ENCODE measurements around the gene OCEL1.

OCEL1 gene

DNA sequence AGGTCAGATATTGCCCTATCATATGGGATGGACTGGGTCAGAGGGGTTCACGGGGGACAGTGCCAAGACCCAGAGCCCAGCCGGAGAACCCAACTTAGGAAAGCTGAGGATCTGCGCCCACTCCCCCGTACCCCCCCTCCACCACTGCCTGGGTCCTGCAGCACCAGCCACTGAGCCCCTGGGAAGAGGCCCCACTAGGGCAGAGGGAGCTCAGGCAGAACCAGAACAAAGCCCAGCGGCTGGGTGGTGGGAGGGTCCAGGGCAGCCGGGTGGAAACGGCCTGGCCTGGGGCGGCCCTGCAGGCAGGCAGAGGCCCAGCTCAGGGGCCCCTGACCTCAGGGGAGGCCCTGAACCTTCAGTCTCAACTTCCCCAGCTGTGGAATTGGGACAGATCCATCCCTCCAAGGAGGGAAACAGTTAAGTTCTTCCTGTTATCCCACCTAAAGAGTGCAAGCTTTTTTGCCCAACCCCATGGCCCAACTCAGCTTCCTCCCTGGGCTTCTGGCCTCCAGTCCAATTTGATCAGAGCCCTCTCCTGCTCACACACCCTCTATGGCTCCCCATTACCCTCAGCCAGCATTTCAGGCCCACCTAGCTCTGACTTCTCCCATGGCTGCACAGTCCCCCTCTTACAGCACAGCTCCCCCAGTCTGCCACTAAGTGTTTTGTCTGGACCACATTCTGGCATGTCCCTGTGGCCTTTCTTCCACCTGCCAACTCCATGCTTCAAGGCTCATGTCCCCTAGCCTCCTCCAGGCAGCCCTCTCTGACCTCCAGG is 16.6 kb downstream of the OCEL1 start:
- DNase-seq: no peak

DNA sequence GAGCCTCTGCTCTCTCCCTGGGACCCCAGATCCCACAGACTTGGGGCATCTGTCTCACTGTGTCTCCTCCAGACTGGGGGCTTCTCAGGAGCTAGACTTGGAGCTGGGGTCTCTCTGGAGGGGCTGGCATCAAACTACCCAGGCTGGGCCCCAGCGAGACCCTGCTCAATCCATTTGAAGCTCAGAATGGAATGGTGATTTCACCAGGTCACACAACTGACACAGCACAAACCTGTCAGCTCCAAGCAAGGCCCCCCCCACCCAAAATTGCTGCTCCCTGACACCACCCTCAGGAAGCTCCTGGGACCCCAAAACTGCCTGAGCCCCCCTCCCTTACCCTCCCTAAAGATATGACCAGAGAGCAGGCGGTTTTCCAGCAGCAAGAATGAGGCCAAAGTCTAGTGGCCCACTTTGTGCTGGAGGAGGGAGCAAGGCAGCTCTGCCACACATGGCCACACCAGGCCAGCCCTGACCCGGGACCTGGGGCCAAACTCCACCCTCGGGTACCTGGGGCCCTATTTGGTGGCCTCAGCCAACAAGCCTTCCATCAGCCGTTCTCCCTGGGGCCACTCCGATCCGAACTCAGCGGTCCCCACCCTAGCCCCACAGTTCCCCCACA is 17.3 kb downstream of the OCEL1 start:
- DNase-seq: no peak

DNA sequence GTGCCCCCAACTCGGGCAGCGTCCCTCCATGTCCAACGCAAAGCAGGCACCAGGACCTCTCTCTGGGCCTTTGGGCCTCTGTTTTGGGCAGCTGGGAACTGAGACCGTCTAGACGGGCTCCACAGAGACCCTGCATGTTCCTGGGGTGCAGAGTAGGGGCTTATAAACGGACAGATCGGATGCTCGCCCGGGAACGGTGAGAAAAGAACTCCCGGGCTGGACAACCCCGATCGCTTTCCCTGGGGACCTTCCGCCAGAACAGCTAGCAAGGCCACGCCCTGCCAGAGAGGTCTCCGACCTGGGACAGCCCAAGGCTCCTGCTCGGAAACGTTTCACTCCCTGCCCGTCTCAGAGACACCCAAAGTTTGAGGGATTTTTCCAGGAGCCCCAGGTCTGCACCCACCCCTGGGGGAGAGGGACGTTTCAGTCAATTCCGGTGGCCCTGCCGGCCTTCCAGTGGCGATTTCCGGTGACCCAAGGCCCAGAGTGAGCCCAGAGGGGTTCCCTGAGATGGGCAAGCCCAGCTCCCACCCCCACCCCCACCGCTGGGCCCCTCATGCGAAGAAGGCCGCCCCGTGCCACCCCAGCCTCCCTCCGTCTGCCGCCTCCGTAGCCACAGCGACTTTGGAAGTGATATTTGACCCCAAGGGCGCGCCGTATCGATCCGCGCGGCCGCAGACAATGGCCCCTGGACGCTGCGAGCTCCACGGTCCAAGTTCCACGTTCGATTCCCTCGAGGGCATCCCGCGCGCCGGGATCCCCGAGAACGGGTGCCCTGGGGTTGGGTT is 18.0 kb downstream of the OCEL1 start:
- DNase-seq: no peak

DNA sequence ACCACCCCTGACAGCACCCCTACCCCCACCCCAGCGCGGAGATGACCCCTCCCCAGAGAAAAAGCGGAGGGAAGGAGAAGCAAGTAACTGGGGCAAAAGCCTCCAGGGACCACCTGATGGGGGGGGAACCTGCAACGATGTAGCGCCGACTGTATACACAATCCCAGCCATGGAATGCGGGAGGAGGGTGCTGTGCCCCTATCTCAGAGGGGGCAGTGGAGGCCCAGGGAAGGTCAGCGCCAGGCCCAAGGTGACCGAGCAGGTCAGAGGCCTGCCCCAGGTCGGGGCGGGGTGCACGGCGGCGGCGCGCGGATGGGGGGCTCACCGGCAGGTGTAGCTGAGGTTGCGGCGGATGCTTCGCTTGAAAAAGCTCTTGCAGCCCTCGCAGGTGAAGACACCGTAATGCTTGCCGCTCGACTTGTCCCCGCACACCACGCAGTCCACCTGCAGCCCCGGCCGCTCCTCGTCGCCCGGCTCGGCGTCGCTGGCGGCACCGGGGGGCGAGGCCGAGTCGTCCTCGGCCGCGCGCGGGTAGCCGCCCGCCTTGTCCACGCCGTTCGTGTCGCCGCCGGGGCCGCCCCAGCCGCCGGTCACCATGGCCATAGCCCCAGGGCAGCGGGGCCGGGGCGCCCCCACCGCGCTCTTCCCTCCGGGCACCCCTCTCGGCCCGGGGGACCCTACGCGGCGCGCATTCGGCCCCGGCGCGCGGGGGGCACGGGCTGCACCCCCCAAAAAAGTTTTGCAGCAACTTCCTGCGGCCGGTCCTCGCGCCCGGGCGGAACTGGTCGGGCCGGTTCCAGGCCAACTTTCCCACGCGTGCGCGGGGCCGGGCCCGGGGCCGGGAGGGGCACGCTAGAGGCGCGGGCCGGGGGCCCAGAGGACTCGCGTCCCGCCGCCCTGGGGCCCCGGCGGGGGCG is 18.9 kb downstream of the OCEL1 start:
- DNase-seq: no peak

DNA sequence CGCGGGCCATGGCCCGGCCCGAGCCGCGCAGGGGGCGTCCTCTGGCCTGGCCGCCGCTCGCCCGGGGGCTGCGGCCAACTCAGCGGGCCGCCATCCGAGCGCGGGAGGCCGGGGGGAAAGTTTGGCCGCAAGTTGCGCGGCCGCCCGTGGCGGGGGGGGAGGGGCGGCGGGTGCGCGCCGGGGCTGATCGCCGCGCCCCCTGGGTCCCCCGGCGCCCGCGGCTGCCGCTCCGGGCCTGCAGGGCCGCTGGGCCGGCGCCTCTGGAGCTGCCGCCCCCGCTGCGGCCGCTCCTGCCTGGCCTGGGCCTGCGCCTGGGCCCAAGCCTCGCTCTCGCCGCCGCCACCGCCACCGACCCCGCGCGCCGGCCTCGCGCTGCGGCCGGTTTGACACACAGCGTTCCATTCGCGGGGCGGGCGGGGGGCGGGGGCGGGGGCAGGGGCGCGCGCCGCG is 19.5 kb downstream of the OCEL1 start, which contains the start of gene NR2F6:
TSS of gene NR2F6 (minus strand) at position 385 of the 450 bp plus-strand sequence. CDS start 699 bp downstream, outside the sequence.
- no peak for DNase-seq

DNA sequence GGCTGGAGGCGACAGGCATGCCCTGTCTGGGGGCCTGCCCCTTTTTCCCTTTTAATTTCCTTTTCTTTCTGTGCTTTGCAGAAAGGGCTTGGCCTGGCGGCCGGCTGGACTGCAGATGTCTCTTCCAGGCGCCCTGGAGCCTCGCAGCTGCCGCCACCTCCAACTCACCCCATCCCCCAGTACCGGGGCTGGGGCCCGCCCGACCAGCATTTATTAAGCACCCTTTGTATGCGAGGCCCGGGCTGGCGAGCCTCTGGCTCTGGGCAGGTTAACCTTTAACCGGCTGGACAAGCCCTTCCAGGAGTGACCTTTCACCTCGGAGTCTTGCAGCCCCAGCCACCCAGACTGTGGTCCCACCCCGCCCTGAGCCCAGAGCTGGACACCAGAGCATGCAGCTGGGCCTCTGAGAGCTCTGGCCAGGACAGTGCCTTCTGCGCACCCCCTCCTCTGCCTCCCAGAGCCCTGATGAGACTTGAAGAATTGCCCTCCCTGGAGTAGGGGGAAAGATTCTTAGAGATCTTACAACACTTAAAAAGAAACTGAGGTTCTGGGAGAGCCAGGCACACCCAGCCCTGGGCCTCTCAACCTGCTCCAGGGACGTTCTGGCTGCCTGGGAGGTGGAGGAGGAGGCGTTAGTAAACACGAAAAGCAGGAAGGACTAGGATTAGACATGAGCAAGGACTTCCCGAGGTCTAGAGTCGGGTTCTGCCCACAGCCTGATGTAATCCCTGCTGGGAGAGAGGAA is 20.8 kb downstream of the OCEL1 start:
- no peak for DNase-seq

DNA sequence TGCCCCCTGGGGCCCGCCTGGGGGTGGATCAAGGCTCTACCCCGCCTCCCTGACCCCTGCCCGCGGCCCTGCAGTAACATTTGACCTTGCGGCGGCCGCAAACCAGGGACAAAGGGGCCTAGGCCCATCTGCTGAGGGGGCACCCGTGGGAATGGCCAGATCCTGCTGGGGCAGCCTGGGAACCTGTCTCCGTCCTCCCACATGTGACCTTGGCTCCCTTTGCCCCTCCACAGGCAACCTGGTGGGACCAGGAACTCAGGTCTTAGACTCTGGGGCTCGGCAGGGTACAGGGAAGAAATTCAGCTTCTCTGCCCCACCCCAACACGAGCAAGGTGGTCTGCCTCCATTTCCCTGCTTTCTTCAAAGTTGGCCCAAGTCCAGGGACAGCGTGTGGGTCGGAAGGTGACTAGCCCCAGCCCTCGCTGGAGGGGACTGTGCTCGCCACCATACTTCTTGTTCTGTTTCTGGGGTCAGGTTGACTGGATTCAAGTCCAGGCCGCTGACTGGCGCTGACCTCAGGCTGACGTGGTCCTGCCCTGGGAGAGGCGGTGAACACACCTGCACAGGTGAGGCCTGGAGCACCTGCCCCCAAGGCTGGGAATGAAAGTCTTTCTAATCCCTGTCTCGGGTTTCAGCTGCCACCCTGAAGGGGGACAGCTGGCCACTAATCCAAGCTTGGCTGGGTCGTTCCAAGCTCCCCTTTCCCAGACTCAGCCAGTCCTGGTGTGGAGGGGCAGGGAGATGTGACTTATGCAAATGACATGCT is 22.2 kb downstream of the OCEL1 start:
- DNase-seq: no peak

DNA sequence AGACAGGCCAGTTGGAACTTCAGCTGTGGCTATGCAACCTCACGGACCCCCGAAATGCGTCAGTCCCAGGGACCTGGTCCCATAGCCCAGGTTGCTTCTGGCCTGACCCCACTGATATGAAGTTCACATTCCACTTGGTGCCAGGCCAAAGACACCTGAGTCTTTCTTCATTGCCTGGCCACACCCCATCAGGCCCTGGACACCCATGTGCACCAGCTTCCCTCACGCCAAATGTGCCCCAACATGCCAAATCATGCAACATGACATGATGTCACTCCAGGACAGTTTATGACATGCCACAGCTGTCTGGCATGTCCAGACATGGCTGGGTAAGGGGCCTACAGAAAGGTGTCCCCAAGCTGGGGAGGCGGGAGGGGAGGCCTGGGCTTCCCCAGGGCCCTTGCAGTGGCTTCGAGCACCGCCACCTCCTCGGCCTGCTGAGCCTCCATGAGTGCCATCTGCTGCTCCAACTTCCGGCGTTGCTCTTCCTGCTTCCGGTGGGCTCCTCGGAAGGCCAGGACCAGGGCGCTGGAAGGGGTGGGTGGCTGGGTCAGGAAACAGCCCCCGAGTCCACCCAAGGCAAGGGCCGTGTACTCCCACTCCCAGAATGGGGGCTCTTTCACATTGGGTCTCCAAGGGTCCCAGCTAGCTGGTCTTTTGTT is 24.0 kb downstream of the OCEL1 start:
- DNase-seq: no peak

DNA sequence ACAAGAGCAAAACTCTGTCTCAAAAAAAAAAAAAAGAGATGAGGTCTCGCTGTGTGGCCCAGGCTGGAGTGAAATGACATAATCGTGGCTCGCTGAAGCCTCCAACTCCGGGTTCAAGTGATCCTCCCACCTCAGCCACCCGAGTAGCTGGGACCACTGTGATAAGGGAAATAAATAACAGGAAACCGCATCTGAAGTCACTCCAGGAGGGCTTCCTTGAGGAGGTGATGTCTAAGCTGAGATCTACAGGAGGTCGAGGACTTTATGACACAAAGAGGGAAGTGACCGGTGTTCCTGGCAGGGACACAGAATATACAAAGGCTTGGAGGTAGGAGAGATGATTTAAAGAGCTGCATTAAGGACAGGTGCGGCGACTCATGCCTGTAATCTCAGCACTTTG is 28.6 kb downstream of the OCEL1 start:
- no peak for DNase-seq

DNA sequence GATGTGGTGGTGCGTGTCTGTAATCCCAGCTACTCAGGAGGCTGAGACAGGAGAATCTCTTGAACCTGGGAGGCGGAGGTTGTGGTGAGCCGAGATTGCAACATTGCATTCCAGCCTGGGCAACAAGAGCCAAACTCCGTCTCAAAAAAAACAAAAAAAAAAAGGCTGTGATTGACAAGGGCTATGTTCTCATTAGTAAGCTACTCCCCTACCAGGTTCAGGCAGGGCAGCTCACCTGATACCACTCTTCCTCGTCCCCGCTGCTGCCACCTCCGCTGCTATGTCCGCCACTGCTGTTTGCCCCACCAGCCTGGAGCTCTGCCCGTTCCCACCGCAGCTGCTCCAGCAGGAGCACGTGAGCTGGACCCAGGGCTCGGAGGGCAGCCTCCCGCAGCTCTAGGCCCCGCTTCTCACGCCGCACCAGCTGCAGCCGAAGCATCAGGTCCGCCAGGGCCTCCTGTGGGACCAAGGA is 29.2 kb downstream of the OCEL1 start:
- no peak for DNase-seq

DNA sequence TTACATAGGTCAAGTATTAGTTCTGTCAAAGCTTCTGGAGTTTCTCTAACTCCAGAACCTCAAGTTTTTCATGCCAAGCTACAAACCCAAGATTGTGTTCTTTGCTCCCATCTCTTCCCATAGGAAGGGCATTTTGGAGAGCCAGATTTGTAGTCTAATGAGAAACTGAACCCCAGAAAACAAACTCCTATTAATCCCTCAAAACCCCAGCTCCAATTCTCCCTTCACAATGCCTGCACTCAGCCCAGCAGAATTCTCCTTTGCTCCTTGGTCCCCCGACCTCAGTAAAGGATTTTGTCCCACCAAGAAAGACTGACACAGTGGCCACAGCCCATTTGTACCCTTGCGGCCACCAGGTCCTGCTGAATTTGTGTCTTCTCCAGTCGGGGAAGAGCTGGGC is 30.1 kb downstream of the OCEL1 start:
- DNase-seq: no peak

DNA sequence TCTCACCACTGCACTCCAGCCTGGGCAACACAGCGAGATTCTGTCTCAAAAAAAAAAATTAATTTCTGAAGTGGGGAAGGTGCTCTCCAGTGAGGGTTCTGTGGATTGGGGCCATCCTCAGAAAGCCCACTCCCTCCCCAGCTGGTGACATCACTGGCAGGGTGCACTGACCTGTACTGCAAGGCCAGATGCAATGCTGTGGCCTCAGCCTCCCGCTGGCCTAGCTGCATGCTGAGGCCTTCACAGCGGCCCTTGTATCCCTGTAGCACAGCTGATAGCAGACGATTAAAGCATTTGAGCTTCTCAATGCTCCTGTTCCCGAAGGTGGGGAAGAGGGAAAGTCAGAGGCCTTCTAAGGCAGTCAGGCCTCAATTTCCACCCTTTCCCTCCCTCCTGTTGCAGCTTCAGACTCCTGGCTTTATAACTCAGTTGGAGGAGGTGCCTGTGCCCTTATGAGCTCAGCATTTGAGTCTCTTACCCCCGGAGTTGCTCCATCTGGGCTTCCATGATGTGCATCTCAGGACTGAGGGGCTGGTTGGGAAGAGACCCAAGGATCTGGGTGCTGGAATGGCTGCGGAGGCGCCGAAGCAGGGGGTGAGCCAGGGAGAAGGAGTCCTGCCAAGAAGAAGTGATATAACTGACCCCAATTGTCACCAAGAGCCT is 33.2 kb downstream of the OCEL1 start:
- DNase-seq: no peak

DNA sequence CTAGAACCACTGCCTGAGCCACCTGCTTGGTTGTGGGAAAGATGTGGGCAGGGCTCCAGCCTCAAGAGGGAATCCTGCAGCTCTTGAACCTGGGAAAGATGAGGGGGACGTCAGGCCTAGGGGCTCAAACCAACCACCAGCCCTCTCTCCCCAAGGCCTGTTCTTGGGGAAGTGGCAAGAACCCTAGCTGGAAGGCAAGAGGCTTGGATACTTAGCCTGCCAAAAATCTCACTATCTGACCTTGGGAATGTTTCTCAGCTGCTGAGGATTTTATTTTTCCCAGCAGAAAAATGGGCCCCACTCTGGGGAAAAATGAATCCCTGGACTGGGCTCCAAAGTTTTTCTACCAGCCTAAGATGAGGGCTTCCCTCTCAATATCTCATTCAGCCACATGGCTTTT is 33.9 kb downstream of the OCEL1 start:
- no peak for DNase-seq

DNA sequence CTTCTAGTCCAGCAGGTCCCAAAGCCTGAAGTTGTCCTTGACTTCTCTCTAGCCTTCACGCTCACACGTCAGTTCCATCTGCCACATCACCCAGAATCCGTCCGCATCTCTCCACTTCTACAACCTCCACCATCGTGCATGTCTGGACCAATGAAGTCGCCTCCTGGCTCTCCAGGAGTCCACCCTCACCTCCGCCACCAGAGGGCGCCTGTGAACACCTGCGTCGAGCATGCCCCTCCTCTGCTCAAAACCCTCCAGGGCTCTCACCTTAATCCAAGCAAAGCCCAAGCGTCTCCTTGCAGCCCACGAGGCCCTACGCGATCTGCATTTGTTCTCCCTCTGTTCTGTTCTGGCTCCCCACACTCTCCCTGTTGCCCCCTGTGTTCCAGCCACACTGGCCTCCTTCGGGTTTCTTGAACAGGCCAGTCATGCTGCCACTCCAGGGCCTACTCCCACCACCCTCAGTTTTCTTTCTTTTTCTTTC is 34.9 kb downstream of the OCEL1 start:
- DNase-seq: peak; percentile 88

DNA sequence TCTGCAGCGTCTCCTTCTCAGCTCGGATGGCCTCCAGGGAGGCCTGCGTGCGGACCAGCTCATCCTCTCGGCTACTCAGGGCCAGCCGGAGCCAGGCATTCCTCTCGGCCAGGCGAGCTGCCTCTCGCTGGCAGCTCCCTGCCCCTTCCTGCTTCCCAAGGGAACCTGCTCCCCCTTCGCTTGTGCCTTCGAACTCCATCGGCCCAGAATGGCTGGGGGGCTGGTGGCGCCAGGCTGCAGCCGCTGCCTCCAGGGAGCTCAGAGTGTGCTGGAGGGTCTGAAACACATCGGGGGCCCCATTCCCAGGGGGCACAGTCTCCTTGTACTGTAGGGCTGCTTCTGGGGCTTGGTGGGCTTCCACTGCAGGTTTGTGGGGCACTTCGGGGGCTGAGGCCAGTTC is 36.5 kb downstream of the OCEL1 start:
- DNase-seq: no peak

DNA sequence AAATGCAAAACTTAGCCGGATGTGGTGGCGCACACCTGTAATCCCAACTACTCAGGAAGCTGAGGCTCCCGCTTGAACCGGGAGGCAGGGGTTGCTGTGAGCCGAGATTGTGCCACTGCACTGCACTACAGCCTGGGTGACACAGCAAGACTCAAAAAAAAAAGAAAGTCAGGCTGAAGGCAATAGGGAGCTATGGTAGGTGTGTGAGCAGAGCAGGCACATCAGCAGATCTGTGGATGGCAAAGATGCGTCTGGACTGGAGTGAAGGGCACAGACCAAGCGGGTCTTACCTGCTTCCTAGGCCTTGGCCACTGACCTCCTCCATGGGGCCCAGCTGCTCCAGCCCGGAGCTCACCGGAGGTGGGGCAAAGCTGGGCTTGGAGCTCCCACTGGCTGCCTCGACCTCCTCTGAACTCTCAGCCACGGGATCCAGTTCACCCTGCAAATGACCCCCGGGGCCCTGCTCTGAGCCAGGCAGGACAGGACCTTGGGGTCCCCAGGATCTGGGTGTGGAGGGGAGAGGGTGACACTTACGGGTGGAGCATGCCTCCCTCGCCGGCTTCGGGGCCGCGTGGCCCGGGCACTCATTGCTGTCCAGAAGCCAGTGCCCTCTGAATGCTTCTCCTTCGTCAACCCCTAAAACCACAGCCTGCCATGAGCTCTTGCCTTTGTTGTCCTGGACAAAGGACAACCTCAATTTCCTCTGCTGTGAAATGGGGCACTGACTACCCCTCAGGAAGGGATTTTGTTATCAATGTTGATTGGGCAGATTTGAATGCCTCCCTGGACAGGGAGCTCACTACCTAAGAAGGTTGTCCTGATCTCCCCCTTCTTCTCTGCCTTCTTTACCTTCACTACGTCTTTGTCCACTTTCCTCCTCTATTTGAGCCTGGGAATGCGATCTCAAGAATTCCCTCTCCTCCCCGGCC is 38.0 kb downstream of the OCEL1 start:
- no peak for DNase-seq

DNA sequence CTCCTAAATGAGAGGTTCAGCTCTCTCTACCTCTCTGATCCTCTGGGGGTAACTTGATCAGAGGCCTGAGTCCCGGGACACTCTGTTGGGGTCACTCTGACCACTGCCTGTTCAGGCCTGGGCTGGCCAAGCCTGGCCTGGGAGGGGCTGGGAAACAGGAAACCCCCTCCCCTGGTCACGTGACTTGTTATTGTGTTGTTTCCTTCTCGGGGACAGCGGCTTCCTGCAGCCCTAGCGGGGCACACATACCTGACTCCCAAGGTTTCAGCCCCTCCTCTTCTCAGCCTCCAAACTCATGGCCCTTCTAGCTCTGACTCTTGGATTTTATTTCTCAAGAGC is 38.6 kb downstream of the OCEL1 start, which contains the start of gene USHBP1:
TSS of gene USHBP1 (minus strand) at position 105 of the 339 bp plus-strand sequence. CDS start 446 bp downstream, outside the sequence.
- DNase-seq: no peak

DNA sequence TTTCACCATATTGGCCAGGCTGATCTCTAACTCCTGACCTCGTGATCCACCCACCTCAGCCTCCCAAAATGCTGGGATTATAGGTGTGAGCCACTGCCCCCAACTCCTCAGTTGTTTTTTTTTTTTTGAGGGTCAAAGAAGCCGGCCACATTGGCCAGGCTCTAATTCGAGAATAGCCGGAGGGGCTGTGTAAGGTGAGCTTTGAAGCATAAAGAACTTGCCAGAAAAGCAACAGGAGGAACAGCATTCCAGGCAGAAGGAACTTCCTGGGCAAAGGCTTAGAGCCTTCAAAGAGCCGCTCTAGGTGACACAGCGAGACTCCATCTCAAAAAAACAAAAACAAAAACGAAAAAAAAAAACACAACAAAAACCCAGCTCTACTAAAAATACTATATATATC is 40.0 kb downstream of the OCEL1 start:
- no peak for DNase-seq

Data from CD4-positive, alpha-beta T cell treated with Interleukin-4 for 4 hours (primary cell).